Pancreas (tissue), 10 donors: Measurements from ENCODE around the gene WWOX. TPM values are rescaled to one million over a fixed set of nuclear protein-coding genes. Genes with fewer than 3 reads are reported as not detected.

Source experiments
- ATAC-seq, 4 donors: fragments of 200-7000 bp; cut with Tn5 transposase; one replicate each; pipeline versions ENCODE4 v1.8.0 to v1.9.1; 2020; ENCODE audit warnings: mild to moderate bottlenecking in 4 of 4, moderate library complexity in 4 of 4
- DNase-seq, 6 donors: peaks; one replicate each; pipeline ENCODE4 v3.0.0-alpha.2; 2020
- FAIRE-seq: peaks from 2 replicates; lab custom pipeline; 2012; peaks lifted over from hg19 to GRCh38; lab: Jason Lieb, UNC
- H3K27ac ChIP-seq, 4 donors: fragments of 200-600 bp; sonication (generic); 1 replicate in 3 of 4; 2 replicates in 1 of 4; pipeline versions ENCODE4 v1.5.0 to v1.8.0; 2020
- H3K27me3 ChIP-seq, 4 donors: fragments of 200-600 bp; one replicate each; pipeline ENCODE4 v1.8.0; 2021
- H3K36me3 ChIP-seq, 3 donors: fragments of 200-600 bp; sonication (generic) in 1 of 3; one replicate each; pipeline versions ENCODE4 v1.5.0 to v1.8.0; 2020 to 2021
- H3K4me1 ChIP-seq, 3 donors: fragments of 200-600 bp; one replicate each; pipeline ENCODE4 v1.8.0; 2021
- H3K4me3 ChIP-seq, 4 donors: fragments of 200-600 bp; sonication (generic) in 2 of 4; one replicate each; pipeline versions ENCODE4 v1.5.0 to v1.8.0; 2020 to 2021
- H3K9me3 ChIP-seq, 4 donors: fragments of 200-600 bp; one replicate each; pipeline ENCODE4 v1.8.0; 2021
- CTCF ChIP-seq, 4 donors: fragments of 200-600 bp; sonication (generic) in 3 of 4; IDR thresholded peaks; one replicate each; pipeline versions ENCODE4 v1.5.0 to v1.8.0; 2021; ENCODE audit warnings: antibody characterized with exemption in 4 of 4
- WGBS, 2 donors: extraction: QIAGEN DNeasy Blood & Tissue Kit; methylation state at CpG; one replicate each; pipeline ENCODE4 v1.1.7; 2013; 5-methylcytosine and 5-hydroxymethylcytosine counted together
- intact Hi-C, 3 donors: fragments of 100-400 bp; cut with DNase I; formaldehyde crosslinking; loops; one replicate each; pipeline versions ENCODE4 v1.11.1 to v1.14.2; 2022
- polyA plus RNA-seq, 2 donors: library from polyadenylated mRNA; stranded (reverse); fragments of 200-250 nt; gene quantifications; one replicate each; pipeline ENCODE4 v1.2.3, GENCODE V29; 2013
- total RNA-seq, 6 donors: library from RNA; stranded (reverse); fragmentation: NEBNext Ultra II Directional in 4 of 6; extraction: Animal tissue kit (Norgen Biotek cat#: 25700) in 4 of 6; gene quantifications; one replicate each; pipeline versions ENCODE4 v1.2.1 to v1.2.4, GENCODE V29; 2021 to 2023
- donor health status: healthy with polysubstance abuse.
- donor health status: DM: no; HTN: no; CAD: no; lungs with moderate emphysema.
- donor health status: DM: no; HTN: no; CAD: no.
- donor health status: control.
- donor health status: control.
- donor health status: Bipolar disorder and iron deficiency.
- donor health status: DM: yes; HTN: yes; CAD: no.
- donor health status: DM: no; HTN: no; CAD: no.
- donor health status: DM: no; HTN: no; CAD: no.
- donor health status: DM: yes; HTN: yes; CAD: no.

WWOX gene
- total and polyA plus RNA-seq, 8 donors = 6.8 to 14.4 (median 10.8) TPM

GRCh38 chr16:78421181-78421708 lies 321.8 kb downstream of the WWOX start:
- FAIRE-seq (no peak), ATAC-seq (no peak), DNase-seq (no peak)
- intact Hi-C loops = no loop called here
- Histone ChIP-seq H3K36me3 (no peaks in the 10 kb centered on the region), H3K4me3 (no peak overlapping the region), H3K4me1 (no peaks in the 10 kb centered on the region), H3K9me3 (no peaks in the 10 kb centered on the region), H3K27me3 (no peaks in the 10 kb centered on the region), H3K27ac (no peak overlapping the region)
- WGBS, 2 donors = 91 to 94% methylated on average over 3 of the region's 3 CpGs
- TF ChIP-seq CTCF (IDR thresholded peaks at IDR 0.05) = no peak

- no peaks in the 10 kb centered on the region for H3K27me3 ChIP-seq
These were observed 325.8 kb downstream of the WWOX start for GRCh38 chr16:78425281-78425680.

GRCh38 chr16:78425891-78426510 lies 326.5 kb downstream of the WWOX start:
- Histone ChIP-seq H3K27me3 (no peaks in the 10 kb centered on the region), H3K27ac (no peak overlapping the region), H3K9me3 (no peaks in the 10 kb centered on the region), H3K4me3 (no peak overlapping the region), H3K4me1 (no peaks in the 10 kb centered on the region), H3K36me3 (no peaks in the 10 kb centered on the region)
- 92 to 93% methylated on average over 7 of the region's 7 CpGs for WGBS, 2 donors
- ATAC-seq (no peak), FAIRE-seq (no peak), DNase-seq (no peak)
- intact Hi-C loops = no loop called here
- no peak for TF ChIP-seq CTCF (IDR thresholded peaks at IDR 0.05)

More at GRCh38 chr16:78425281-78425680, 325.8 kb downstream of the WWOX start:
- H3K9me3 ChIP-seq = no peaks in the 10 kb centered on the region
- no peak for ATAC-seq
- intact Hi-C loops = no loop called here
- H3K4me1 ChIP-seq = no peaks in the 10 kb centered on the region
- H3K36me3 ChIP-seq = no peaks in the 10 kb centered on the region
- WGBS, 2 donors = 69 to 81% methylated on average over 4 of the region's 4 CpGs
- TF ChIP-seq CTCF (IDR thresholded peaks at IDR 0.05) = no peak
- no peak overlapping the region for H3K27ac ChIP-seq
- no peak for DNase-seq
- H3K4me3 ChIP-seq = no peak overlapping the region
- no peak for FAIRE-seq

- WGBS, 2 donors = 72% methylated on average over 3 of the region's 3 CpGs
These were observed 328.7 kb downstream of the WWOX start for GRCh38 chr16:78428193-78428592.

More at GRCh38 chr16:78428193-78428592, 328.7 kb downstream of the WWOX start:
- H3K27ac ChIP-seq = no peak overlapping the region
- no peak for TF ChIP-seq CTCF (IDR thresholded peaks at IDR 0.05)
- no peaks in the 10 kb centered on the region for H3K27me3 ChIP-seq
- no peak for DNase-seq
- no peaks in the 10 kb centered on the region for H3K36me3 ChIP-seq
- H3K4me3 ChIP-seq = no peak overlapping the region
- FAIRE-seq = no peak
- H3K9me3 ChIP-seq = no peaks in the 10 kb centered on the region
- H3K4me1 ChIP-seq = no peaks in the 10 kb centered on the region
- ATAC-seq = no peak
- intact Hi-C loops = no loop called here
